Erythroblast (primary cell): ENCODE measurements around the gene COBLL1.

Source experiments
- GATA1 ChIP-seq: IDR thresholded peaks from 2 replicates; pipeline ENCODE4 v1.6.1; 2011; ENCODE audit warnings: low read depth, mild to moderate bottlenecking, control low read depth, low read length, moderate library complexity
- POLR2A ChIP-seq: IDR thresholded peaks from 2 replicates; pipeline ENCODE4 v1.6.1; 2011; ENCODE audit warnings: mild to moderate bottlenecking, low read length

DNA sequence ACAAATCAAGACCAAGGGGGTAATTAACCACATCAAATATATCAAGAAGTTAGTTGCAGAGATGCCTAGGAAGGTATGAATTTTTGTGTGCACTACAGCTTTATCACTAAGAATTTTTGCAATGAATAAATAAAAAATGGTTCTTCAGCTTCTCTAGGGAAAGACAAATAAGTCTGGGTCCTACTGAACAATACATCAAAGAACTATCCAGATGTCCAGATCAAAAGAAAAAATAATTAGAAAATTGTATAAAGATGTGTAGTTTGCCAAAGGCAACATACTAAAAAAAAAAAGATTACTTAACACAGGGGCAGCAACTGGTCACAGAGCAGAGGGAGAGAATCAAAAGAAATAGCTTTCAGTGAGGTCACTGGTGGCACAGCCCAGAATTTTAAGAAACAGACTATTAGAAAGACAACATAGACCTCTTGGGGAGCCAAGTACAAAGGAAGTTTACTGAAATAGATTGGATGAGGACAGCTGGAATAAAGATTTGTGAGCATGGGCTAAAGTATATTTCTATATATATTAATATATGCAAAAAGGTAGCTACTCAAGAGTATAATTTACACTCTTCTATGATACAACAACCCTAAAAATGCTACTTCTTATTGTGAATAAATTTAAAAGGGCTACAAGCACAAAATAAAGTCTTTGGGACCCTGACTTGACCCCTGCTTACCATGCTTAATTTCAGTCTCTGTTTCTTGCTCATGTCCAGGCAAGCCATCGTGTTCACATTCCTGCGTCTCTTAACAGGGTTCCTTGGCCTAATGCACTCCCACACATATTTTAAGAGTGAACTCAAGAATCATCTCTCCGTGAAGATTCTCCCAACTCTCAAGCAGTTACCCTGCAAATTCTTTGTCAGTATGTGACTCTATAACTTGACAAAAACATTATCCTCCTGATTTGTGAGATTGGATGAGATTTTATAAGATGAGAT is 121.4 kb downstream of the COBLL1 start:
- TF ChIP-seq POLR2A = no peak
- TF ChIP-seq GATA1 = no peak
